Measurements from ENCODE around the gene GTF3C4.

DNA sequence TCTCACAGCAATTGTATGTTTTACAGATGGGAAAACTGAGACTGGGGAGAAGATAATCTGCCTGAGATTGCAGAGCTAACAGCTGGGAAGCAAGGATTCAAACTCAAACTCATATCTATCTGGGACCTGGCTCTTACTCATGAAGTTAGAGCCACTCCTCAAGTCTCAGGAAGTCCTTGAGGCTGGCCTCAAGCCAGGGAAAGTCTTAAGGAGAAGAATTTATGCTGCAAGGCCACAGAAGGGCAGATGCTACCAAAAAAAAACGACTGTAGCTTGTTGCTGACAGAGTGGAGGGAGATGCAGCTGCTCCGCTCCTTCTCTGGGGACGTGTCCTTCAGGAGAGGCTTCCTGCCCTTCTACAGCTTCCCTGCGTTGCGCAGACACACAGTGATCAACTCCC, 48.1 kb upstream of the GTF3C4 start:
- TF ChIP-seq, protein P1, sequence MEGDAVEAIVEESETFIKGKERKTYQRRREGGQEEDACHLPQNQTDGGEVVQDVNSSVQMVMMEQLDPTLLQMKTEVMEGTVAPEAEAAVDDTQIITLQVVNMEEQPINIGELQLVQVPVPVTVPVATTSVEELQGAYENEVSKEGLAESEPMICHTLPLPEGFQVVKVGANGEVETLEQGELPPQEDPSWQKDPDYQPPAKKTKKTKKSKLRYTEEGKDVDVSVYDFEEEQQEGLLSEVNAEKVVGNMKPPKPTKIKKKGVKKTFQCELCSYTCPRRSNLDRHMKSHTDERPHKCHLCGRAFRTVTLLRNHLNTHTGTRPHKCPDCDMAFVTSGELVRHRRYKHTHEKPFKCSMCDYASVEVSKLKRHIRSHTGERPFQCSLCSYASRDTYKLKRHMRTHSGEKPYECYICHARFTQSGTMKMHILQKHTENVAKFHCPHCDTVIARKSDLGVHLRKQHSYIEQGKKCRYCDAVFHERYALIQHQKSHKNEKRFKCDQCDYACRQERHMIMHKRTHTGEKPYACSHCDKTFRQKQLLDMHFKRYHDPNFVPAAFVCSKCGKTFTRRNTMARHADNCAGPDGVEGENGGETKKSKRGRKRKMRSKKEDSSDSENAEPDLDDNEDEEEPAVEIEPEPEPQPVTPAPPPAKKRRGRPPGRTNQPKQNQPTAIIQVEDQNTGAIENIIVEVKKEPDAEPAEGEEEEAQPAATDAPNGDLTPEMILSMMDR (conservative IDR thresholded peaks at IDR 0.05; ENCODE audit: low read depth, low read length) = no peak
- TF ChIP-seq EZH2 (IDR thresholded peaks at IDR 0.05; ENCODE audit: borderline replicate concordance, low read depth, low read length, poor library complexity, severe bottlenecking) = no peak

Measured in A673 (cell line).